Colonic mucosa (tissue), 4 donors: Measurements from ENCODE around the gene GPR84. TPM values are rescaled to one million over a fixed set of nuclear protein-coding genes. Genes with fewer than 3 reads are reported as not detected.

Source experiments
- DNase-seq: peaks from one replicate; pipeline ENCODE4 v3.0.0-alpha.2; 2020
- H3K27ac ChIP-seq: fragments of 200-600 bp; one replicate; pipeline ENCODE4 v1.8.0; 2021
- H3K27me3 ChIP-seq: fragments of 200-600 bp; one replicate; pipeline ENCODE4 v1.8.0; 2021
- H3K36me3 ChIP-seq: fragments of 200-600 bp; one replicate; pipeline ENCODE4 v1.8.0; 2021
- H3K4me1 ChIP-seq: fragments of 200-600 bp; one replicate; pipeline ENCODE4 v1.8.0; 2021; ENCODE audit warnings: mild to moderate bottlenecking
- H3K4me3 ChIP-seq: fragments of 200-600 bp; one replicate; pipeline ENCODE4 v1.8.0; 2021
- H3K9ac ChIP-seq, 2 donors: one replicate each; pipeline ENCODE4 v1.7.0; 2013; ENCODE audit warnings: control low read depth in 2 of 2, low read depth in 2 of 2, low read length in 2 of 2
- H3K9me3 ChIP-seq: fragments of 200-600 bp; one replicate; pipeline ENCODE4 v1.8.0; 2021
- CTCF ChIP-seq: fragments of 200-600 bp; IDR thresholded peaks from one replicate; pipeline ENCODE4 v1.8.0; 2022; ENCODE audit warnings: antibody characterized with exemption, mild to moderate bottlenecking
- intact Hi-C: fragments of 100-400 bp; cut with DNase I; formaldehyde crosslinking; loops from one replicate; pipeline ENCODE4 v1.14.1; 2022
- total RNA-seq, 2 donors: library from RNA; stranded (reverse); fragmentation: NEBNext Ultra II Directional in 1 of 2; extraction: Animal tissue kit (Norgen Biotek cat#: 25700) in 1 of 2; gene quantifications; one replicate each; pipeline ENCODE4 v1.2.1, GENCODE V29; 2021
- donor health status: healthy.
- donor health status: DM: no; HTN: no; CAD: no.
- donor health status: DM: no; HTN: no; CAD: no.

Gene GPR84
- total RNA-seq, 2 donors from 2014 or later, result 0.21 TPM; not detected in 1

DNA sequence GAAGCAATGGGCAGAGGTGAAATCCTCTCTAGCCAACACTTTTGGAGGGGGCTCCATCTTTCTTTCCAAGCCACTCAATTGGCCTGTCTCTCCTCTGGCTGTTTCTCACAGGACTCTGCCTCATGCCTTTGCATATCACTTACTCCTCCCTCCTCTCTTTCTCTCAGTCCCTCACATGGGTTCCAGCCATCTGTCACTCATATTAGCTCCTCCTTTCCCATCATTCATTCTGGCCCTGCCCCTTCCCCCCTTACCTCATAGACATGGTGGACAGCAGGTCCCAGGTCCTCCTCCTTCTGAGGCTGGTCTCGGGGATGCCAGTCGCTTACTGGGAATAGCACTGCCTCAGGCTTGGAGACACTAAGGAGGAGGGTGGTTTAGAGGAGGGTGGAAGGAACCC, 36.8 kb upstream of the GPR84 start:
- intact Hi-C loops, result no loop called here
- H3K36me3 ChIP-seq, result no peaks in the 10 kb centered on the region

GRCh38 chr12:54398995-54399793, 34.9 kb upstream of the GPR84 start:
- Histone ChIP-seq H3K27ac (no peak overlapping the region), H3K36me3 (no peaks in the 10 kb centered on the region), H3K4me3 (no peak overlapping the region), H3K27me3 (no peaks in the 10 kb centered on the region), H3K4me1 (no peaks in the 10 kb centered on the region), H3K9me3 (no peaks in the 10 kb centered on the region), H3K9ac (no peak overlapping the region)
- intact Hi-C loops, result no loop called here
- DNase-seq, result peak; percentile 84
- peak; percentile 96 for TF ChIP-seq CTCF

More for the DNA sequence above, 36.8 kb upstream of the GPR84 start:
- H3K4me3 ChIP-seq, result no peak overlapping the region
- no peak for DNase-seq
- H3K9ac ChIP-seq, result no peak overlapping the region
- no peaks in the 10 kb centered on the region for H3K27me3 ChIP-seq
- TF ChIP-seq CTCF, result no peak
- no peaks in the 10 kb centered on the region for H3K9me3 ChIP-seq
- no peaks in the 10 kb centered on the region for H3K4me1 ChIP-seq
- no peak overlapping the region for H3K27ac ChIP-seq

GRCh38 chr12:54398218-54398617, 33.9 kb upstream of the GPR84 start:
- TF ChIP-seq CTCF, result no peak
- DNase-seq, result no peak
- H3K27ac ChIP-seq, result no peak overlapping the region
- H3K4me1 ChIP-seq, result no peaks in the 10 kb centered on the region
- no peaks in the 10 kb centered on the region for H3K27me3 ChIP-seq
- intact Hi-C loops, result no loop called here
- H3K4me3 ChIP-seq, result no peak overlapping the region
- no peaks in the 10 kb centered on the region for H3K36me3 ChIP-seq
- H3K9ac ChIP-seq, result no peak overlapping the region
- no peaks in the 10 kb centered on the region for H3K9me3 ChIP-seq

DNA sequence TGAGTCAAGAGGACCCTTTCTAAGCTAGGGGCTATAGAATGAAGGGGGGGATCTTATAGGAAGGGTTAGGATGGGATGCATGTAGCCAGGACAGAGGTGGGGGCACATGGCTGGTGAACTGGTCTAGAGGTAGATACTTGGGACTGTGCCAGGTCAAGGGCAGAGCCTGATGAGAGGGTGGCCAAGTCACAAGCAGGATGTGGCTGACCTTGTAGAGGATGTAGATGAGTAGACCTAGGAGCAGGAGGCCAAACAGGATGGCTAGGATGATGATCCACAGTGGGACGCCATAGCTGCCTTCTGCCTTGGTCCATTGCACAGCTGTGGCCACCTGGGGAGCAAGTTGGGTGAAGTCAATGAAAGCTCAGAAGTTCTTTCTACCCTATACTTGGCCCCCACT, 32.9 kb upstream of the GPR84 start:
- no peaks in the 10 kb centered on the region for H3K27me3 ChIP-seq
- H3K36me3 ChIP-seq, result no peaks in the 10 kb centered on the region
- intact Hi-C loops, result no loop called here
- H3K4me1 ChIP-seq, result no peaks in the 10 kb centered on the region
- no peak overlapping the region for H3K9ac ChIP-seq
- no peak overlapping the region for H3K4me3 ChIP-seq
- no peaks in the 10 kb centered on the region for H3K9me3 ChIP-seq
- no peak for DNase-seq
- no peak overlapping the region for H3K27ac ChIP-seq
- TF ChIP-seq CTCF, result no peak

- H3K4me3 ChIP-seq, result no peak overlapping the region
- H3K36me3 ChIP-seq, result no peaks in the 10 kb centered on the region
- H3K9me3 ChIP-seq, result no peaks in the 10 kb centered on the region
- no peaks in the 10 kb centered on the region for H3K4me1 ChIP-seq
- TF ChIP-seq CTCF, result no peak
- no peak for DNase-seq
- no peak overlapping the region for H3K9ac ChIP-seq
- no peaks in the 10 kb centered on the region for H3K27me3 ChIP-seq
- H3K27ac ChIP-seq, result no peak overlapping the region
- intact Hi-C loops, result no loop called here
Observed at GRCh38 chr12:54395545-54395944, 31.3 kb upstream of the GPR84 start.
